Retinal pigment epithelial cell (primary cell): ENCODE measurements around the gene SLC1A4.

Experiments
- DNase-seq: peaks from one replicate; pipeline ENCODE4 v3.0.0-alpha.2; 2010; ENCODE audit warnings: low read depth
- H3K4me3 ChIP-seq: 2 replicates; pipeline ENCODE4 v1.5.1; 2011; ENCODE audit warnings: mild to moderate bottlenecking, low read length, control low read depth, moderate library complexity
- TF ChIP-seq, protein P1 (sequence below): conservative IDR thresholded peaks from 2 replicates; pipeline ENCODE4 v1.5.1; 2011; ENCODE audit warnings: low read depth, low read length, control low read depth, inconsistent platforms

SLC1A4 gene

DNA sequence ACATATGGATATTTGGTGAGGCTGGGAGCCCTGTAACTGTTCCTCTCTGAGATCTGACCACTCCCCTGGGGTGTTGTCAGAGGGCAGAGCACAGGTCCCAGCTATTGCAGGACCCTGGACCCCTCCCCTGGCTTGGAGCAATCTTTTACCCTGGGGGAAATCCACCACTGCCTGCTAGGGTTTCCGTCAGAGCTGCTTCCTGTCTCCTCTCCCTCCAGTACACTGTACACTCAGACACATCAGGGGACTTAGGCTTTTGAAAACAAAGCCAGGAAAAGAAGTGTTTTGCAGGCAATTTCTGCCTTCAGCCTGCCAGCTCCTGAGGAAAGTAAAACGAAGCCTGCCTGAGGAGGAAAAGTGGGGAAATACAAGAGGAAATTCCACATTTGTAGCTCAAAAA, 53.8 kb downstream of the SLC1A4 start:
- TF ChIP-seq, protein P1, sequence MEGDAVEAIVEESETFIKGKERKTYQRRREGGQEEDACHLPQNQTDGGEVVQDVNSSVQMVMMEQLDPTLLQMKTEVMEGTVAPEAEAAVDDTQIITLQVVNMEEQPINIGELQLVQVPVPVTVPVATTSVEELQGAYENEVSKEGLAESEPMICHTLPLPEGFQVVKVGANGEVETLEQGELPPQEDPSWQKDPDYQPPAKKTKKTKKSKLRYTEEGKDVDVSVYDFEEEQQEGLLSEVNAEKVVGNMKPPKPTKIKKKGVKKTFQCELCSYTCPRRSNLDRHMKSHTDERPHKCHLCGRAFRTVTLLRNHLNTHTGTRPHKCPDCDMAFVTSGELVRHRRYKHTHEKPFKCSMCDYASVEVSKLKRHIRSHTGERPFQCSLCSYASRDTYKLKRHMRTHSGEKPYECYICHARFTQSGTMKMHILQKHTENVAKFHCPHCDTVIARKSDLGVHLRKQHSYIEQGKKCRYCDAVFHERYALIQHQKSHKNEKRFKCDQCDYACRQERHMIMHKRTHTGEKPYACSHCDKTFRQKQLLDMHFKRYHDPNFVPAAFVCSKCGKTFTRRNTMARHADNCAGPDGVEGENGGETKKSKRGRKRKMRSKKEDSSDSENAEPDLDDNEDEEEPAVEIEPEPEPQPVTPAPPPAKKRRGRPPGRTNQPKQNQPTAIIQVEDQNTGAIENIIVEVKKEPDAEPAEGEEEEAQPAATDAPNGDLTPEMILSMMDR: no peak
- DNase-seq: no peak
- no peak overlapping the region for H3K4me3 ChIP-seq

DNA sequence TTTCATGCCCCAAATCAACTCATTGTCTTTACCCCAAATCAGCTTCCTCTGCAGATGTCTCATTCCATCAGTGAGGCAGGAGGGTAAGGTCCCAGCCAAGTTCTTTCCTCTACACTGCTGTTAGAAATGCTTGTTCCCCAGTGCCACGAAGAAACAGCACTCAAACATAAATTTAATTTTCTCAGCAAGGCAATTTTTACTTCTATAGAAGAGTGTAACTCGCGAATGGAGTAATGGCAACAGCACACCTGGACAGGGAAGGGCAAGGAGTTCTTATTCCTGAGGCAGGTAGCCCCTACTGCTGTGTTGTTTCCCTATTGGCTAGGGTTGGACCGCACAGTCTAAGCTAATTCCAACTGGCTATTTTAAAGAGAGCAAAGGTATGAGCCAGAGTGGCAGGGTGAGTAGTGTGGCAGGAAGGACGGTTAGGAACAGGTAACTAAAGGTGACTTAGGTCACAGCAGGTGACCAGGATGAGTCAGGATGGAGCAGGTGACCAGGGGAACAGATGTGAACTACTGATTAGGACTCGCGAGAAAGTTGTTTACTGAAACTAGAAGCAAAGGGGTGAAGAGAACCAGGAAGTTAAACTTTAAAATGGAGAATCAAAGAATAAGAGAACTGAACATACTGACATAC, 55.0 kb downstream of the SLC1A4 start:
- TF ChIP-seq, protein P1: no peak
- no peak overlapping the region for H3K4me3 ChIP-seq
- DNase-seq: no peak

DNA sequence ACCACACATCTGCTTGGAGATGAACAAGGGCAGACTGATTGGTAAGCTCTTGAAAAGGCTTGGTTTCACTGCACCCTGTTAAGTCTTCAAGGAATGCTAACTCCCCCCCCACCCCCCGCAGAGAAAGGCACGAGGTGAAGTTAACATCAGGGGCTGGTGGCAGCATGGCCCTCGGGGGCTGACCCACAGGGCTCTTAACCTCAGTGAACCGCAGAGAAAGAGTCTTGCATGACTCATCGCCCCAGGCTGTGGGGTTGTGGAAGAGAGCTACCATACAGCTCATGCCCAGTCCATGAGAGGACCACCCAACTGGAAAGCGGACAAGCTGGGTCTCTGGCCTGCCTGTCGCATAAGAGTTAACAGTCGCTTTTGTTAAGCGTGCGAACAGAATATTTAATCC, 56.5 kb downstream of the SLC1A4 start:
- H3K4me3 ChIP-seq: no peak overlapping the region
- peak; percentile 63 for DNase-seq
- TF ChIP-seq, protein P1: no peak

DNA sequence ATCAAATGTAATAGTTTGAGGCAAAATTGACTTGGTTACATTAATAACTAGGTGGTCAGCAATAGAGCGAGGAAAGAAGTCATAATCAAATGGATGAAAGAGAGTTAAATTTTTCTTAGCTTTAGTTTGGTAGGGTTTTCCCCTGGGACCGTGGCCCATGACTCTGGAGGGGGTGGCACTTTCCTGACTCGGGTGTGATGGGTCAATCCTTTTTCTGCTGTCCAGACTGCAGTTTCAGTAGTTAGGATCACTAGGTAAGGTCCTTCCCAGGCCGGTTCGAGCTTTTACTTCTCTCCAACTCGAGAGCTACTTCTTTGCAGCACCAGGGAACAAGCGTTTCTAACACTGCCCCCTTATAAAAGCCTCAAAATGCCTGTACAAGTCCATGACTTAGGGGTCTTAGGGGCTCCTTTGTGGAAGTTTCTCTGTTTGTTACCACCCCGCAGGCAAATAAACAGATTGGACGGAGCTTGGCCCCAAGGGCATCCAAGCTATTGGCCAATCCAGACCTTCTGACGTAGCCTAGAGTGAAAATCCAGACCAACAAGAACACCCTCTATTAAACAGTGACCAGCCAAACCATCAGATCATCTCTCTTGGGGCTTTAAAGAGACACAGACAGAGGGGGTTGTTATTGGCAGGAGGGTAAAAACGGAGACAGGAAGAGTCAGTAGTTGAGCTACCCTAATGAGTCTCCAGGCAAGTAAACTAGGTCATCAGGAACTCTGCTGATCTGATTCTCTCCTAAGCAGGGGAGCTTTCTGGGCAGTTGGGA, 57.6 kb downstream of the SLC1A4 start:
- no peak for DNase-seq
- TF ChIP-seq, protein P1: no peak
- no peak overlapping the region for H3K4me3 ChIP-seq

DNA sequence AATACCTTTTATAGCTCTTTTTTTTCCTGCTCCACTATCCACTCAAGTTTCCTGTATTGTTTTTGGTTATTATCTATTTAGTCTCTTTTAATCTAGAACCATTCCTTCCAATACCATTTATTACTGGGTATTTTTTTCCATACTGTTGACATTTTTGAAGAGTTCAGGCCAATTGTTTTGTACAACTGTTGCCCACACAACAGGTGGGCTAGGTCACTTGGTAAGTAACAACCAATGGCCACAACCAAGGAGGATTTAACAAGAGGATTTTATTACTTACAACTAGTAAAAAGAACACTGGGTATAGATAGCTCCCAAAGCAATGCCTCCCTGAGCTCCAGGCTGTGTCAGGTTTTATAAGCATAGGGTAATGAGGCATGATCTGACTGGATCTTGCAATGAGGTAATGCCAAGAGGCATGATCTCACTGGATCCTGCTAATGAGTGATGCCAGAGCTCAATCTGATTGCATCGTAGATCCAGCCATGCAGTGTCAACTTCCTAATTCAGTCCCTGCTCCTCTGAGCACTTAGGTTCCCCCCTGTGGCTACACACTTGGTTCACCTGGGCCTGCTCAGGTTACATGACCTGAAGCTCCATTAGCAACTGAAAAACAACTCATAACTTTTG, 59.9 kb downstream of the SLC1A4 start:
- no peak for DNase-seq
- TF ChIP-seq, protein P1: no peak
- no peak overlapping the region for H3K4me3 ChIP-seq

DNA sequence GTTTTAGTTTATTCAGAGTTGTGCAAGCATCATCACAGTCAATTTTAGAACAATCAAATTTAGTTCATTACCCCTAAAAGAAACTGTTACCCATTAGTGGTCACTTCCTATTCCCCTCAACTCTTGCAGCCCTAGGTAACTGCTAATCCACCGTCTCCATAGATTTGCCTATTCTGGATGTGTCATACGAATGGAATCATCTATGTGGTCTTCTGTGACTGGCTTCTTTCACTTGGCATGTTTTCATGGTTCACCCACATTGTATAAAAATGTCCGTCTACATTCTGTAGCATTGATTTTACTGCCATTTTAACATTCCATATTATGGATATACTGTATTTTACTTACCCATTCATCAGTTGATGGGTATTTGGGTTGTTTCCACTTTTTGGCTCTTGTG, 61.7 kb downstream of the SLC1A4 start:
- no peak overlapping the region for H3K4me3 ChIP-seq
- no peak for DNase-seq

More for the DNA sequence above, 61.7 kb downstream of the SLC1A4 start:
- TF ChIP-seq, protein P1: no peak
